Measurements from ENCODE around the gene FKBP4.

Gene FKBP4

GRCh38 chr12:2834581-2835491 is 40.1 kb downstream of the FKBP4 start, which contains the start of gene NRIP2:
TSS of gene NRIP2 (minus strand) at chr12:2835035. CDS start at chr12:2834983, 52 bp downstream.
- no peak for DNase-seq (ENCODE audit: low spot score)
- H3K4me3 ChIP-seq = peak within 1 kb of the TSS; percentile 74
- H3K27ac ChIP-seq = peak within 1 kb of the TSS in 1 of 2 donors; percentile 82
- peak; percentile 19 for TF ChIP-seq CTCF (IDR thresholded peaks at IDR 0.05)

DNA sequence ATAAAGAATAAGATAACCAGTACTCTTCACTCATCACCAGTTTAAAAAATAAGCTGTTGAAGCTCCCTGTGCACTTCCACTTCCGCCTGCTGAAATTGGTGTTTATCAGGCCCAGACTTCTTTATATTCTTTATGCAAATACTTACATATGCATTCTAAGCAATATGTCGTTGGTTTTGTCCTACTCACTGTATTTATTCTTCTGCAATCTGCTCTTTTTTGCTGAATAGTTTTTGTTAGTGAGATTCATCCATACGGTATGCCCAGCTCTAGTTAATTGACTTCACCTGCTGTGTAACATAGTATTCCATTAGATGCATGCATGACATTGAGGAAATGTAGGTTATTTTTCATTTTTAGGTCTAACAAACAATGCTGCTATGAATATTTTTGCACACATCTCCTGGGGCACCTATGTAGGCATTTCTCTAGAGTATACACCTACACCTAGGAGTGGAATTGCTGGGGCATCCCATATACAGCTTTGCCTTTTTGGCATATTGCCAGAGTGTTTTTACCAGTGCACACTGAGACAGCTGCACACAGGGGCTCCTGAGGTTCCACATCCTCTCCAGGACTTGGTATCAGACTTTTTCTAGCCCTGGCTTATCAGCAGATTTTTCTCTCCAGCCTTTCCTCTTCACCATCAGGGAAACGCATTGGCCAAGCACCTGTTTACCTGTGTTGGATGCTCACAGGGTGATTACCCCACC is 41.1 kb downstream of the FKBP4 start:
- no peak overlapping the region for H3K4me3 ChIP-seq
- H3K27ac ChIP-seq = no peak overlapping the region
- TF ChIP-seq CTCF (IDR thresholded peaks at IDR 0.05) = no peak
- no peak for DNase-seq (ENCODE audit: low spot score)

GRCh38 chr12:2836574-2836973 is 41.8 kb downstream of the FKBP4 start:
- TF ChIP-seq CTCF (IDR thresholded peaks at IDR 0.05) = no peak
- Histone ChIP-seq H3K4me3 (no peak overlapping the region), H3K27ac (no peak overlapping the region)
- DNase-seq (ENCODE audit: low spot score) = no peak

DNA sequence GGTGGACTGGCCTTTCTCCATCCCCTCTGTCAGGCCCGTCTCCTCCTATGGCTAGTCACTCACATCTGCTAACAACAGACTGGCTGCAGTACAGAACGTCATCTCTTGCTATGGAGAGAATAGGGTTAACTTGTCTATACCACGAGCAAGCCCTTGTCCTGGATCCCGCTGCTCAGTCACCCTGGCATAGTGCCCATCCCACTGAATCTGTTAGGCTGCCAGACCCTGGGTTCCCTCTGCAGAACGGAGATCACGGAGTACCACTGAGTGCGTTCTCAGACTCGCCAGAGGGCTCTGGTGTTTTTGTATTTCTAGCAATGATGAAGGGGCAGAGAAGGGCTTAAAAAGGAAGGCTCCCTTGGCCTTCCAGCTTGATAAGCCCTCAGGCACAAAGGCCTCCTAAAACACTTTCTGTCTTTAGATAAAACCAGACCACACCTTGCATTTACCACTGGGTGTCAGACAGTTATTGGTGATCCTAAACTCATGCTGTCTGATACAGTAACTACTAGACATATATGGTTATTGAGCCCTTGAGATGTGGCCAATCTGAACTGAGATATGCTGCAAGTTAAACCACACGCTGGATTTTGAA is 46.4 kb downstream of the FKBP4 start:
- TF ChIP-seq CTCF (IDR thresholded peaks at IDR 0.05) = no peak
- peak overlapping the region in 1 of 2 donors; percentile 71 for H3K27ac ChIP-seq
- no peak overlapping the region for H3K4me3 ChIP-seq
- no peak for DNase-seq (ENCODE audit: low spot score)

DNA sequence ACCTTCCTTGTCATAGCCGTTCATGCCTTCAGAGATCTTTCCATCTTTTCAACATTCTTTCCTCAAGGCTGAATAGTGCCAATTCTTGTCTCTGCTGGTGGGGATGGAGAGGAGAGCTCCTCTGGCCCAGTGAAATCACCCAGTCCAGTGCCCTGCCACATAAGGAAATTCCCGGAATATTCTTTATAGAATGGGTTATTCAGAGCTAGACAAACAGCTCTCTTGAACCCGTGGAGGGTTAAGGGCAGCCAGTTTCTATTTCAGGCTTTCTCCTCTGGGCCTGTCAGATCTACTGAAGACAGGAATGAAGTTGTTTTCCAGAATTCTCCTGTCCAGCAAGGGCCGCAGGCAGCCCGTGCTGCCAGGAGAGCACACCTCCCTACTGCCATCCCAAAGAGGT is 48.2 kb downstream of the FKBP4 start:
- Histone ChIP-seq H3K4me3 (no peak overlapping the region), H3K27ac (peak overlapping the region; percentile 61 to 77)
- TF ChIP-seq CTCF (IDR thresholded peaks at IDR 0.05) = no peak
- no peak for DNase-seq (ENCODE audit: low spot score)

DNA sequence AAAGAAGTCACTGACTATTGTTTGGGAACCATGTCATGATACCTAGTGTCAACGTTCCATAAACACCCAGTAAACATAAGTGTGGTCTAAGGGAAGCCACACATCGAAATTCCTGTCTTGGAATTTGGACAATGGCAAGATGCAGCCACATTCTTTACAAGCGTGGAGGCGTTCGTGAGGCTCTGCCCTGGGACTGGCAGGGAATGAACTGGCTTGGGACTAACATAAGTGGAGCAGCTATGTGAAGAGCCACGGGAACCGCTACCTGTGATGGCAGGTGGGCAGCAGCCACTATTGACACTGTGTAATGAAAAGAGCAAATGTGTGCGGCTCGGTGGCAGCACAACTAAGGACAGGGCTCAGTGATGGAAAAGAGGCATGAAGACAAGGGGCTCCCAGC is 50.0 kb downstream of the FKBP4 start:
- Histone ChIP-seq H3K27ac (peak overlapping the region; percentile 61 to 77), H3K4me3 (no peak overlapping the region)
- TF ChIP-seq CTCF (IDR thresholded peaks at IDR 0.05) = no peak
- DNase-seq (ENCODE audit: low spot score) = no peak
